ENCODE data around the gene PLD4.

- TF ChIP-seq POLR2A (IDR thresholded peaks at IDR 0.05; ENCODE audit: low read depth, low read length): no peak
- no peak for TF ChIP-seq POLR2AphosphoS5 (IDR thresholded peaks at IDR 0.05; ENCODE audit: low read depth, low read length)
Observed at GRCh38 chr14:104948736-104949031, 24.0 kb downstream of the PLD4 start.

All from GM12892 (cell line).